Activated CD8-positive, alpha-beta memory T cell treated with anti-CD3 and anti-CD28 coated beads for 1 hour (primary cell): Measurements from ENCODE around the gene AMER2.
"Not testable (repeated sequence)": the region's sequence is repeated elsewhere in the genome, so short reads cannot be mapped to it uniquely, and the experiment has no call there.

Source experiments
- DNase-seq, 2 donors: peaks; one replicate each; pipeline ENCODE4 v3.0.0-alpha.2; 2020; ENCODE audit warnings: low read depth in 1 of 2; ENCODE audit errors: extremely low read depth in 1 of 2

AMER2 gene

DNA sequence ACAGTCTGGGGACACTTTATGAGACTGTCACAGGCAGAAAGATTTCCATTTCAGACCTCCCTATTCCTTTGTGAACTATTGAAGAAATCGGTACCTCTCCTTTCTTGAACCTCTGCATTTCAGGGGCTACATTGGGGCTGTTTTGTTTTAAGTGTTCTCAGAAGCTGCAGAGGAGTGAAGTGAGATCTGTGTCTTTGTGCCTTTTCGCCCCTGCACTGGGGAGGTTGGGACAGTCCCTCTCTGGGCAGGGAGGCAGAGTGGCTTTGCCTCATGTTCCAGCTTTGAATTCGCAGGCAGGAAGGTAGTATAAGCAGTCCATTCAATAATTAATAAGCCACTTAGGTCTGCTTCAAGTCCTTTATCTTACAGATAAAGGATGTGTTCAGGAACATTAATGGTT lies 9.5 kb upstream of the AMER2 start:
- no peak for DNase-seq

DNA sequence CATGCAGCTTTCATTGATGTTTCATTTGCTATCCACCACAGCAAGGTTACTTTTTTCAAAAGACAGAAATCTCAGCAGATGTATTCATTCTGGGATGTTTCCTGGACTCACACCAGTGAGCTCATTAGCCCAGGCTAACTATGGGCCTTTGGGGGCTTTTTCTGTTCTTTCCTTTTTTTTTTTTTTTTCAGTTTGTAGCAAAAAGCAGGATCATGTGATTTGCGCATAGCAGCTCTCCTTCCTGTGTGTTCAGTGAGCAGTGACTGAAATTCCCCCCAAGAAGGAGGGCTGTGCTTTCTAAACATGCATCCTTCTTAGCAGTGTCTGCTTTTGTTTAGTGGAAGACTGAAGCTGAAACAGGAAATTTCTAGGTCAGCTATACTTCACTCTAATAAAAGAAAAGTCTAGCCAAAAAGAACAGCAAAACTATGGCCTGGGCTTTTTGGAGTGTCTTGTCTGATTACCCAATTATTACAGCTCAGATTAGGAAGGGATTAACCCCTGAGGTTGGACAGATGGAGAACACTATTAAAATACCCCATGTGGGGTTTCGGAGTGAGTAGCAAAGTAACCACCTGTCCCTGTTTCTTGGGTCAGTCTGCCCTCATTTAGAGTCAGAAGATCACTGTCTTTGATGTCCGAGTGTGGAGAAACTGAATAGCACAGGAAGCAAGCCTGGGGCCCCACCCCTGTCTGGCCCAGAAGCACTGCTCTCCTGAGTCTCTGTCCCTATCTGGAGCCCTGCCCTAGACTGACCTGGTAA lies 8.9 kb upstream of the AMER2 start:
- no peak for DNase-seq

DNA sequence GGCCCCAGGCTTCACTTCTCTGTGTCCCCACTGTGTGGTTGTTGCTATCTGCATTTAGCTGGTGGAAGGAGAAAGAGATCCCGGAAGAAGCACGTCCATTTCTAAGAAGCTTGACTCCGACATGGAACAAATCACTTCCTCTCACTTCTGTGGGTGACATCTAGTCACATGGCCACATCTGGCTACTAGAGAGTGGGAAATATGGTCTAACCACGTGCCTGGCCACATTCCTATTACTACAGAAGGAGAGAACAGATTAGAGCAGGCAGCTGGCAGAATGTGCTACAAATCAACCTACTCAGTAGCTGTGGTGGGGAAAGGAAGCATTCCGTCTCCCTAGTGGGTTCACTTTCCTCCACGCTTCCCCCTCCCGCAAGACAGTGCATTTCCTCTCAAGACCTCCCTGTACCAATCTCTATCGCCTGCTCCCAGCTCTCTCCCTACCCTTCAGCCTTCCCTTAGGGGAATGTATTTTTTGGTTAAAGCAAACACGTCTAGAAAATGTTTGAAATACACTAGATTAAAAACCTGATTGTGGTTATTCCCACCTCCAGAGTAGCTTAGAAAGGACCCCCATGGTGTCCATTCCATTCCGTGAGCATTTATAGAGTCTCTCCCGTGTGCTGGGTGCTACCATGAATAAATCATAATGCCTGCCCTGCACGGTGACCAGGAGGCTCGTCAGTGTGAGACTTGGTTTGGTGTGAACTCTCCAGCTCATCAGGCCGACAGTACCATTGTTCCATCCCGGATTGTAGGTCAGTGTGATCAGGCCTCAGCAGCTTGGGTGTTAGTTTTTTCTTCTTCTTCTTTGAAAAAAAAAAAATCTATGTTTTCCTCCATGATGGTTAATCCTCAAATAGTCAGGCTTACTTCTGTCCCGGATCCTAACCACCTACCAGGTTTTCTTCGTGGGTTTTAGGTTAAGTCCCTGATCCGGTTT lies 8.0 kb upstream of the AMER2 start:
- no peak for DNase-seq

GRCh38 chr13:25179011-25179410 lies 6.9 kb upstream of the AMER2 start:
- no peak for DNase-seq

- DNase-seq, result no peak
Measured at GRCh38 chr13:25178070-25178469, 6.0 kb upstream of the AMER2 start.

DNA sequence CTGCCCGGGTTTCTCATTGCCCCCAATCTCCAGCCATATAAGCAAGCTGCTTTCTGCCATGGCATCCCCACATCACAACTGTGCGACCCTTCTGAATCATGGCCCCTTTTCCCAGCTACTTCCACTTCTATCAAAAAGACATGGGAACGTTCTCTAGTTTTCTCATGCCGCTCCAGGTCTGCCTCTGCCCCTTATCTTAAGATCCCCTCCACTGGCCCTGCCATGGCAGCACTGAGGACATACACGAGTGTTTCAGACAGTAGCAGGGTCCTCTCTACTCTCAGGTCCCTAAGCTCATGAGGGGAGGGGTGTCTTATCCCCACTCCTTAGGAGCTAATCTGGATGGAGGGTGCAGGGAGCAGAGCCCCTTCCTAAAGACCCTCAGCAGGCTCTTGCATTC lies 5.5 kb upstream of the AMER2 start:
- no peak for DNase-seq

- DNase-seq, result no peak
Measured at GRCh38 chr13:25177012-25177411, 4.9 kb upstream of the AMER2 start.

GRCh38 chr13:25175431-25175830 lies 3.3 kb upstream of the AMER2 start:
- DNase-seq, result no peak

- DNase-seq, result no peak
Measured at GRCh38 chr13:25175026-25175425, 2.9 kb upstream of the AMER2 start.

DNA sequence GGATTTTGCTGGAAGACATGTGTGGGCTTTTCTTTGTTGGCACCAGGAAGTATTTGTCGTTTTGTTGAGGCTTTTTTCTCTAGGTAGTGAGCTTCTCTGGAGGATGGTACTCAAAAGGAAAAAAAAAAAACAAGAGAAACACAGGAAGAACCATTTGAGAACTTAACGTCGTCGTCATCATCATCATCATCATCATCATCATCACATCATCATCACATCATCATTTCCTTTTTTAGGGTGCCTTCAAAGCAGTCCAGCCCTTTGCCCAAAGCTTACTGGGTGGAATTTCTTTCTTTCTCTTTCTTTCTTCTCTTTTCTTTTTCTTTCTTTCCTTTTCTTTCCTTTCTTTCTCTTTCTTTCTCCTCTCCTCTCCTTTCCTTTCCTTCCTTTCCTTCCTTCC lies 2.2 kb upstream of the AMER2 start:
- DNase-seq, result no peak

DNA sequence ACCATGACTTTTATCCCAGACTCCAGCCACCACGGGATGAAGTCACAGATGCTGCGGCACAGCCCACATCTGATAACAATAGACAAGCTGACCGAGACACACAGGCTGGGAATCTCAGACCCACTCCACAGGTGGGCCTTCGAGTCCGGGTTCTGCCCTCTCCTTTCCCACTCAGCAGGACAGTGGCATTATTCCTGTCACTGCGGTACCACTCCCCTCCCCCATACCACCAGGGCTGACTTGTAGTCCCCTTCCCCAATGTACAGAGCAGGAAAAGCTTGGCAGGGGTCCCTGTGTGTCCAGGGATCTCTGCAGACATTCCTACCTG lies 179 bp upstream of the AMER2 start:
- DNase-seq, result no peak

DNA sequence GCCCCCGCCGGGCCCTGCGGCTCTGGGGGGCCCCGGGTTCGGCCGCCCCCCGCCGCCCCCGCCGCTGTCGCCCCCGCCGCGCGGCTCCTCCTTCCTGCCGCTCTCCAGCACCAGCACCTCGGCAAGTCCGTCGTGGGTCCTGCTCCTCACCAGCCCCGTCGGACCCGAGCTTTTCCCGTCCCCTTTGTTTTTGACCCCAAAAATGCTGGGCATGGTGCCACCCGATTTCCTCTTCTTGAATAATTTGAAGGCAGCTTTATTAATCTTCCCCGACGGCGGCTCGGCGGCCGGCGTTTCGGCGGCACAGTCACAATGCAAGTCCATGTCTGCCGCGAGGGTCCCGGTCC lies 945 bp downstream of the AMER2 start:
- no peak for DNase-seq

- DNase-seq, result no peak
Measured at GRCh38 chr13:25170554-25171111, 1.5 kb downstream of the AMER2 start.

- DNase-seq, result no peak
Measured at GRCh38 chr13:25169951-25170553, 2.0 kb downstream of the AMER2 start.

GRCh38 chr13:25169356-25169755 lies 2.7 kb downstream of the AMER2 start:
- no peak for DNase-seq

DNA sequence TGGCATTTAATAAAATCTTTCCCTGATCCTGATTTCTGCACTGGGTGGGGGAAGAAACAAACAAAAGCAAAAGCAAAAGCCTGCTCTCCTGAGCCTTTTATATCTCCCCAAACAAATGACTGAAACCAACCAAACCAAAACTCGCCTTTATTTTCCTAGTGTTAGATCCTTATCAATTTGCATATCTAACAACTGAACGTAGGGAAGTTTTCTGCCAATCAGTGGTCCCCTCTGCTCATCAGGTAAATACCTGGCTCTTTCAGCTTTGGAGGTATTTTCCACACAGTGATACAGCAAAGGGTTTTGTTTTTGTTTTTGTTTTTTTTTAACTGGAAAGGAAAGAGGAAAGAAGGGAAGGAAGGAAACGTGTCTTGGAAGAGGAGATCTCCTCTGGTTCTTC lies 3.3 kb downstream of the AMER2 start:
- no peak for DNase-seq

DNA sequence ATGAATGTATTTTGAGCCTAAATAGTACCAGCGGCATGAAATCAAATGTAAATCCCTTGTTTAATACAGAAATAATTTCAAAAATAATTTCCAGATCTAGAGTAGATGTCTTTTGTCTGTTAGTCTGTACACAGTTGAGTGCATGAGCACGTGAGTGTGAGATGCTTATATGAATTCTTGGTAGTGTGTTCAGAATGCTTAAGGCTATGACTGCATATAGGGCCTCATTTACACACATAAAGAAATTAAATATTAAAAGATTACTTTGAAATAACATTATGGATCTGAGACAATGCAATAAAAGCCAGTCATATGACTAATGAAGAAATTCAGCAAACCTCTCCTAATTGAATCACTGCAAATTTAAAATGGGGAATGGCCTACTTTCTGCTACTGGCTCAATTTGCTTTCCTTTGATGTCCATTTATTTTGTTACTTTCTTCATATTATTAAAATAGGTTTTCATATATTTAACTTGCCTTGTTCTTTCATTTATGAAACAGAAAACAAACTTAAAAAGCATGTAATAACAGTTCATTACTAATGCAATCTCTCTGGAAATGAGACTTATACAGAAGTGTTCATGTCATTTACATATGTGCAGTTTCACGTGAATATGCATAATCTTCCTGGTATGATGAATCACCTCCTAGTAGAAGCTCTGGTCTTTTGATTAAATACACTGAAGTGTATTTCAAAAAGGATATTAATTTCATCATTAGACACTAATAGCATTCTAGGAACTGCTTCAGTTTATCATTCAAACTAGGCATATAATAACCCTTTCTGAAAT lies 4.5 kb downstream of the AMER2 start:
- DNase-seq, result no peak

- no peak for DNase-seq
Measured at GRCh38 chr13:25166306-25166705, 5.8 kb downstream of the AMER2 start.

DNA sequence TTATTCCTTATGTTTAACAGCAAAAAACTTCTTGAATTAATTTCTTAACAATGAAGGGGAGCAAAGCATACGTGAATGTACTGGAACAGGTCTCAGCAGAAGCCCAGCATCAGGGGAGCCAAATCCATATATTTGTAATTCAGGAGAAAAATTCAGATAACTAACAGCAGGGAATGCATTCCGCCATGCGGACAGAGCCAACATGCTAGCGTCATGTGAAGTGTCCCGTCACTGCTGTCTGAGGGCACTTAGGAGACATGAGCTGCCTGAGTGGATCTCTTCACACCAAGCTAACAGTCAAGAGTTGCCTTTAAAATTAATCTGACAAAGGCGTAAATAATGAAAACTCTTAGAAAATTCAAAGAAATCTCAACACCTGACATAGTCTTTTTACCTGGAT lies 6.4 kb downstream of the AMER2 start:
- no peak for DNase-seq

- not testable (repeated sequence) for DNase-seq
Measured at GRCh38 chr13:25165163-25165562, 6.9 kb downstream of the AMER2 start.

DNA sequence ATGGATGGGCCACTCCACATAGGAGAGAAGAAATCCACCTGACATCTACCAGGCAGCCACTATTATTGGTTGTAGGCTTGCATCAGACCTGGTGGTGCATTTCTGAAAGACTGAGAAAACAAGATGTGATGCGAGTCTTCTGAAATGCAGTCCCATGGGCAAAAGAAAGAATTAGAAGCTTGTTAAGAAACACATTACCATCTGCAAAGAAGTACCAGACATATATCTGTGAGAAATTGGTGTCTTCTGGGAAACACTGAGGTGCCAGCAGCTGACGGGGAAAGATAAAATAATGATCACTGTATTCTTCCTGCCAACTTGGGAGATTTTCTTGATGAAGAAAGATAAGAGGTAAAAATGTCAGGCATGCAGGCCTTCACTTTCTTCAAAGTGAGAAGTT lies 14.4 kb downstream of the AMER2 start:
- DNase-seq, result no peak
